Spleen (tissue), 7 donors: ENCODE results near the gene MRTFB.

ENCODE experiments used
- CTCF ChIP-seq, 11 experiments: fragments of 200-600 bp in 7 of 11; fragments of 450-650 bp in 4 of 11; sonication (generic) in 4 of 11; IDR thresholded peaks in 8 of 11; conservative IDR thresholded peaks in 3 of 11; 1 replicate in 7 of 11; 2 replicates in 4 of 11; pipeline versions ENCODE4 v1.4.0 to v1.8.0; 2016 to 2021; ENCODE audit warnings: antibody characterized with exemption in 11 of 11, inconsistent platforms in 4 of 11, mild to moderate bottlenecking in 1 of 11
- POLR2A ChIP-seq, 3 donors: fragments of 450-650 bp; IDR thresholded peaks; one replicate each; pipeline ENCODE4 v1.5.1; 2017; ENCODE audit warnings: antibody characterized with exemption in 3 of 3, mild to moderate bottlenecking in 1 of 3
- POLR2AphosphoS5 ChIP-seq, 3 donors: sonication (generic); formaldehyde crosslinking; IDR thresholded peaks; one replicate each; pipeline ENCODE4 v1.5.1; 2017; ENCODE audit warnings: antibody characterized with exemption in 3 of 3
- donor health status: DM: no; HTN: no; CAD: no; lungs with moderate emphysema.
- donor health status: DM: no; HTN: no; CAD: no.
- donor health status: DM: no; HTN: no; CAD: no.

GRCh38 chr16:14092561-14092960 is 21.4 kb downstream of the MRTFB start:
- TF ChIP-seq CTCF (IDR thresholded peaks at IDR 0.05 in 8 of 11, conservative IDR thresholded peaks at IDR 0.05 in 3 of 11) (no peak), POLR2AphosphoS5 (IDR thresholded peaks at IDR 0.05) (no peak), POLR2A (IDR thresholded peaks at IDR 0.05) (no peak)
